Measurements from ENCODE around the gene MRPS23.
"Not testable (repeated sequence)": the region's sequence is repeated elsewhere in the genome, so short reads cannot be mapped to it uniquely, and the experiment has no call there.

Gene MRPS23

DNA sequence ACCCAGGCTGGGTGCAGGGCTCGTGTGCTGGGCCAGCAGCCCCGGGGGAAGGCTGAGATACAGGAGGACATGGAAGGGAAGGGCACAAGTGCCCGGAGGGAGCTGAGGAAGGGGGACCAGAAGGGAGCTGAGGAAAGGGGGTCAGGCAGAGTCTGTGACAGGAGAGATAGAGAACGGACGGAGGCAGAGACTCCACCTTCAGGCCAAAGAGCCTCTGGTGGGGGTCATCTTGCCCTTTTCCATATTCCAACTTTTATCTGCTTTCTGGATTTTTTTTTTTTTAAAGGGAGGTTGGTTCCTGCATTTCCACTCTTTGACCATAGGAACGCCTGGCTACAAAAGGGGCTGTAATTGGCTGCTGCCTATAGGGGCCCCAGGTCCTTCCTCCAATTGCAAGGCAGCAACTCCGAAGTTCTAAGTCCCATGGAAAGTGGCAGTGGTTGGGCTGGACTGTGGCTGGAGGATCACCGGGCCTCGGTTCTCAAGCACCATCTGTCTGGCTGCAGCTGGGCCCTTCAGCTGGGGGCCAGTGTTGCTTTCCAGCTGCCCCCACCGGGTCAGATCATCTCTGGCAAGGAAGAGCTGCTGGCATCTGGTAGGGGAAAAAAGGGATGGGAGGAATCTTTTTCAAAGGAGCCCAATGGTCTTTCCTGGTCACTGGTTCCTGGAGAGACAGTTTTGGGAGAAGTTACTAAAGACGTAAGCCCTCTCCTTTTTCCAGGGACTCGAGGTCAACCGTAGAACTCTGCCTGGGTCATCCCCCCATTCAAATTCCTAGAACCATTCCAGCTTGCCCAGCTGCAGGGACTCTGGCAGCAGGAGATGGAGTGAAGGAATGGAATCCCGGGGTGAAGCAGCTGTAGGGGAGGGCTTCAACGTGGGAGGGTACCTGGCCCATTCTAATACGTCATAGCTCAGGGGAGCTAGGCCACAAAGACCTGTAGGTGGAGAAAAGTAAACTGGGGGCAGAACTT is 13.1 kb upstream of the MRPS23 start:
- DNase-seq (ENCODE audit: low read depth) = no peak

DNA sequence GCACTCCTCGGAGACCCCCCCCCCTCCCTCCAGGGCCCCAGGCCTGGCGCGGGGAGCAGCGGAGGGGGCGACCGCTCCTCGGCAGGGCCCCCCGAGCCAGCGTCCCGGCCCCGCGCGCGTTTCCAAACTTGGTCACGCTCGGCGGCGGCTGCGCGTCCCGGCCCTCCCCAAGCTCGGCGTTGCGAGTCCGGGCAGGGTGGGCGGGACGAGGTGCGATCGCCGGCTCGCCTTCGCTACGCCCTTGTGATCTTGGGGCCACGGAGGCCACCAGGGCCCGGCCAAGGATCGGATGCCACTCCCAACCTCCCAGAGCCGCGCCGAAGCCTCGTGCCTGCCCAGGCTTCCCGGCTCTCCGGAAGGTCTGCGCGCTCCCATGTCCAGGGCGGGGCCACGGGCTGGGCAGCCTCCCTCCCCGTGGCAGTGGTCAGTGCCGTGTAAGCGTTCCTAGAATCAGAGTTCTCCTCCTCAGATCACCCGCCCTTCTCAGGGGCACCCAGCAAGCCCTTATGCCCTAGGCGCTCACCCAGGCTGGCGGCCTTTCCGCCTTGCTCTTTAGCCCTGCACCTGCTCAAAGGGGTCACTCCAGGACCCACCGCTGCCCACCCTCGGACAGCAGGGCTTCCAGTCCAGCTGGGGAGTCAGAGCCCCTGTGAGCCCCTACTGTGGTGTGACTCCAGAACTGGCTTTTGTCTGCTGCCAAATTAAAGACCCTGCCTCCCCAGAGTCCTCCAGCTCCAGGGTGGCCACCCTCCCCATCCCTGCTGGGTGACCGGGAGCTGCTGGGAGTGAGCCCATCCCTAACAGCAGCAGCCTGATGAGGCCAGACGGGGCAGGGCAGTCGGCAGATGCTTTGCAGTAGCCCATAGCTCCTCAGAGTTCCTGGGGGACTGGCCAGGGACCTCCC is 12.2 kb upstream of the MRPS23 start:
- no peak for DNase-seq (ENCODE audit: low read depth)

DNA sequence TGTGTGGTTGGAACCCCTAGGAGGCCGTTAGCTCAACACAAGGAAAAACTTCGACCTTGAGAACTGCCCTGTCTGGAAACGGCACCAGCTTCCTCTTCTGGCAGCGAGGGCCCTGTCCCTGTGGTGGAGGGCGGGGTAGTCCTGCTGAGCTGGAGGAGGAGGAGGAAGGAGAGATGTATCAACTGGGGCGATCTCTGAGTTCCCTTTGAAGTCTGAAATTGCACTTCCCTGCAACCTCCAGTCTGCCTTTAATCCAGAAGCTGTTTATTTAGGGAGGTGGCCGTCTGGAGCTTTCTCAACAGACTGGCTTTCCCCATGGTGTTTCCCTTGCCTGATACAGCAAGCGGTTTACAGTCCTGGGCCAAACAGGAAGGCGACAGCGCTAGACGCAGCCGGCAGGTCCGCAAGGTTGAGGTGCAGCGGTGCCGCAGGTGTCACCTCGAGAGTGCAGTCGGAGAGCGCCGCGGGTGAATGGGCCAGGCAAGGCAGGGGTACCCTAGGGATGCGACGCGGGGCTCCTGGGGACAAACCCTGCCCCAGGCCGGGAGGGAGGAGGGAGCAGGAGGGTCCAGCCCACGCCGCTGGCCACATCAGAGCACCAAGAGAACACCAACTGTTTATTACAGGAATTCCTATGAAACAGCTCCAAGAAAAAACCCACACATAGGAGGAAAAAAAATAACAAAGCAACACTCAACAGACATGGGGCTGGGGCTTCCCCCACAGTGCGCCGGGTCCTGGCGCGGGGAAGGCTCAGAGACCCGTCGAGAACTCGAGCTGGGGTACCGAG is 11.4 kb upstream of the MRPS23 start:
- peak; percentile 50 for DNase-seq (ENCODE audit: low read depth)

DNA sequence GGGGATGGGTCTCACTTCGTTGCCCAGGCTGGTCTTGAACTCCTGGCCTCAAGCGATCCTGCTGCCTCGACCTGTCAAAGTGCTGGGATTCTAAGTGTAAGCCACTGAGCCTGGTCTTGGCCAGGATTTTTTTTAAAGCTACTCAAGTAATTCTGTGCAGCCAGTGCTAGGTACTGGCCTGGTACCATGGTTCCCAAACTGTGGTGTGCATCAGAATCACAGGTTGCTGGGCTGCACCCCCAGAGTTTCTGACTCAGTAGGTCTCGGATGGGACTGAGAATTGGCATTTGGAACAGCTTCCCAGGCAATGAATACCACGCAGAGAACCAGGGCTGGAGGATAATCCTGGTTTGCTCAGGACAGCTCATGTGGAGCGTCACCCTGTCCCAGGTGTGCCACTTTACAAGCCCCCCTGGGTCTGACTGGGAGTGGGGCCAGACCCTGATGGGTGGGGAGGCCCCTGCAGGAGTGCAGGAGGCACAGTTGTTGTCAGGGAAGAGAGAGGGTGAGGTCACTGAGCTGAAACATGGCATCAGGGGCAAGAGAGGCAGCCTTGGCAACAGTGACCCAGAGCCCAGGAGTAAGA is 10.7 kb upstream of the MRPS23 start:
- DNase-seq (ENCODE audit: low read depth) = no peak

DNA sequence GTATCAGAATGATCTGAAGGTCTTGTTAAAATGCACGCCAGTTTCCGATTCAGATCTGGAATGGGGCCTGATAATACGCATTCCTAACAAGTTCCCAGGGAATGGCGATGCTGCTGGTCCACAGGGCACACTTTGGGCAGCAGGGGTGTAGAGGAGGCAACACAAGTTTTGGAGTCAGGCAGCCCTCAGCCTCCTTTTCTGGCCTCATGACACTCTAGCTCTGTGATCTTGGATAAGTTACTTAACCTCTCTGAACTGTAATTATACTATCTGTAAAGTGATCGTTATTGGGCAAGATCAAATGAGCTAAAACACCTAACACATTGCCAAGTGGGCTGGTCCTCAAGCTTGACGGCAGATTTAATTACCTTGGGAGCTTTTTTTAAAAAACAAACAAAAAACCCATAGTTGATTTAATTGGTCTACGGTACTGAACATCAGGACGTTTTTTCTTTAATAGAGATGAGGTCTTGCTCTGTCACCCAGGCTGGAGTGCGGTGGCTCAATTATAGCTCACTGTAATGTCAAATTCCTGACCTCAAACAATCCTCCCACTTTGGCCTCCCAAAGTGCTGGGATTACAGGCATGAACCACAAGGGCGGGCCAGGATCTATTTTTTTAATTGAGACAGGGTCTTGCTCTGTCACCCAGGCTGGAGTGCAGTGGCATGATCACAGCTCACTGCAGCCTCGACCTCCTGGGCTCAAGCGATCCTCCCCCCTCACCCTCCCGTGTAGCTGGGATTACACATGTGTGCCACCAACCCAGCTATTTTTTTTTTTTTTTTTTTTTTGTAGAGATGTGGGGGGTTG is 10.0 kb upstream of the MRPS23 start:
- no peak for DNase-seq (ENCODE audit: low read depth)

DNA sequence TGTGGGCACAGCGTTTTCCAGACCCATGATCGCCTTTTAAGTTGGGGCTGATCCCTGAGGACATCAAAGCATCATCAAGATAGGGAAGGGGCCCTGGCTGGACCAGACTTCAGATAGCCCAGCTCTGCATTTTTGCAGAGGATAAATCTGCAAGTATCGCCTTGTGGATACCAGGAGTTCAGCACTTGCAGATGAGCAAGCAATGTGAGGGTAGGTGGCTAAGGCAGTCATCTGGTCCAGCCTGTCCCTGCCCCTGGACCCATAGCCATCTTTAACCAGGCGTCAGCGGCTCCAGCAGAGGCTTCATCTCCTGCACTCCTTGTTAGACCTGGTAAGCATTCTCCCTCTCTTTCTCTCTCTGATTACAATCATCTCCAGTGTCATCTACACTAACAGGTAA is 9.0 kb upstream of the MRPS23 start:
- no peak for DNase-seq (ENCODE audit: low read depth)

DNA sequence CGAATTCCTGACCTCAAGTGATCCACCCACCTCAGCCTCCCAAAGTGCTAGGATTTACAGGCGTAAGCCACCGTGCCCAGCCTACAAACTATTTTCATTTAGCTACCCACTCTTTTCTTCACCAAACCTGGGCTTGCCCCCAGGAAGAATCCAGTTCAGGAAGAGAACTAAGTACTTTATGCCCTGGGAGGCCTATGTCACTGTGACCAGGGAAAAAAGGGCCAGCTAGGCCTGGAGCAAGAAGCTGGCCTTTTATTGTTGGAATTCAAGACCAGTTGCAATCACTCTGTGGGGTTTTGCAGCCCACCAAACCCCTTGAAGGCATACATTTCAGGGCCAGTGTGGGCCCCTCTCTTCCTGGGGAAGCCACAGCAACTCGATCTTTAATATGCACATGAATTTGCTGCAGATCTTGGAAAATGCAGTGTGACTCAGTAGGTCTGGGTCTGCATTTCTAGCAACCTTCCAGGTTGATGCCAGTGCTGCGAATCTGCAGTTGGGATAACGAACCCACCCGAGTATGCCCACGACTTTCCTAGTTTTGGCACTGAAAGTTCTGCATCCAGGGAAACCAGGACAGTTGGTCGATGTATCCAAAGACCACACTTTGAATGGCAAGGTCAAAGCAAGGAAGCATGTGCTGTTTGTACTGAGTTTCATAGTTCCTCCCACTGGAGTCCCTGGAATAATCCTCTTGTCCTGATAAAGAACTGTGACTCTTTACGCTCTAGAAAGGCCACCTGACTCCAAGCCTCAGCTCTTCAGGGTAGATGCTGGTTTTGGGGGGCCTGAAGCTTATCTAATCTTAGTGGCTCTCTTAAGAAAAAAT is 7.2 kb upstream of the MRPS23 start:
- no peak for DNase-seq (ENCODE audit: low read depth)

DNA sequence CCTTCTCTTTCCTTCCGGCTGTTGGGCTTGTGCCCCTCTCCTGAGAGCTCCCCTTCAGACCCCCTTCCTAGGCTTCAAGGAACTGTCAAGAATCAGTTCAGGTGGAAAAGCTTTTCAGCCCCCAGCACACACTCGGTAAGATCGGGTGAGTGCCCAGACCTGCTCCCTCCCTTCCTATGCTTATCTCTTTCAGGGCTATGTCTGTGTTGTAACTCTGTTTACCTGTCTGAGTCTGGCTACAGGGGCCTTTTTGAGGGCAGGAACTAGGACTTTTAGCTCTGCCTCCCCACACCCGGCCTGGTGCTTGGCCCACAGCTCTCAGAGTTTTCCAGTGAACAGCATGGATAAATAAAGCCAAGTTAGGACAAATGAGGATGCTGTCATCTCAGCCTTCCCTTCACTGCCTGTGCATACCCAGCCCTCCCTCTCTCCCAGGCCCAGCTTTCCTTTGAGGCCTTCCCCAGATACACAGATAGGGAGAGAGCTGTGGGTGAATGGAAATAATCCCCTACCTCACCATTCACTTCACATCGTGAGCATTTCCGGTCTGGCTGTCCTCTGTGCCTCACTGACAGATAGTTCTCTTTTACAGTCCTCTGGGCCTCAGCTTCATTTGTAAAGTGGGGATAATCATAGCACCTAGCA is 5.7 kb upstream of the MRPS23 start:
- no peak for DNase-seq (ENCODE audit: low read depth)

DNA sequence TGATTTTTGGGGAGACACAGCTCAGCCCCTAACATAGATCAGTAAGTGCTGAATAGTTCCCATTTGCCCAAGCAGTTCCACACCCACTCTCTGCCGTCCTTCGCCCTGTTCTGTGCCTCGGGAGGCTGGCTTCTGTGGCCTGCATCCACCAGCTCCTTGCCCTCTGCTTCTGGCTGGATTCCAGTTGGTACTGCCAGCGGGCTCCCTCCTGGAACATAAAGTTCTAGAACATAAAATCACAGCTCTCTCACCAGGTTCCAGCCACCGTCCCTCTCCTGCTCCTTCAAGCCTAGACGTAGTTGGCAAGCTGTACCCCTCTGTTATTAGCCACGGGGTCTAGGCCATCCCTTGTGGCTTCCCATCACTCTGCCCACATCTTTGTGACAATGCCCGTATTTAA is 3.9 kb upstream of the MRPS23 start:
- DNase-seq (ENCODE audit: low read depth) = no peak

DNA sequence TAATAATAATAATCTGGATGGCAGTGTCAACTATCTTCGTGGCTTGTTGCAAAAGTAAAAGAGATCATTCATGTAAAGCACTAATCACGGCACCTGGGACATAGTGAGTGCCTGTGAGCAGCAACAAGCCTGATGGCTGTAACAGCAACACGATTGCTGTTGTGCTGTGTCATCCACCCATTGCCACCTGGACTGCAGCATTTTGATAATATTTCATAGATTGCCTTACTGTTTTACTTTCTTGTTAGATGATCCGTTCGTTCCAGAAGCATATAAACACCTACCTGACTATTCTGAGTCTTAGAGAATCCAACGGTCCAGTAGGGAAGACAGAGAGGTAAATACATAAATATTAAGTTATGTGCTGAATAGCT is 3.1 kb upstream of the MRPS23 start:
- DNase-seq (ENCODE audit: low read depth) = no peak

DNA sequence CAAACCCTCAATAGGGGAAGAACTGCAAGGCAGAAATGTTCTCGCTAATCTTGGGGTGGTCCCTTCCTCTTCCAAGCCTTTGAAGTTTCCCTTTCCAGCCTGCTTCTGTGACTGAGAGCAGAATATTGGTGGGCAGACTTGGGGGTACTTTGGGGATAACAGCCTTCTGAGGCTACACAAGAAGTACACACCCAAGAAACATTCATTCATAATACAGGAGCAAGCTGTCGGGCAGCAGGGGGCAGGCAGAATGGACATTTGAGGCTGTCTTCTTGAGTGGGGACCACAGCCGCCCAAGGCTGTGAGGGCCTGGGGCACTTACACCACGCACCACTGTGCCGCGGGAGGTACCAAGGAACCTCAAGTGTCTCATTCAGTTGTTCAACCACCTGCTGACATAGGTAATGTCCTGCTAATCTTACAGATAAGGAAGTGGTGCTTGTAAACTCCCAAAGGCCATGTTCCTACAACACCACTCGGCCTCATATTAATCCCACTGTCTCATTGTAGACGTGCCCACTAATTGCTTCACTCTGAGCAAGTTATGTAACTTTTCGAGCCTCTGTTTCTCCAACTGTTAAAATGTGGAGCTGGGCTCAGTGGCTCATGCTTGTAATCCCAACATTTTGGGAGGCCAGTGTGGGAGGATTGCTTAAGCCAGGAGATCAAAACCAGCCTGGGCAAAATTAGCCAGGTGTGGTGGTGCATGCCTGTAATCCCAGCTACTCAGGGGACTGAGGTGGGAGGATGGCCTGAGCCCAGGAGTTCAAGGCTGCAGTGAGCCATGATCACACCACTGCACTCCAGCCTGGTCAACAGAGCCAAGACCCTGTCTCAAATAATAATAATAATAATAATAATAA is 2.5 kb upstream of the MRPS23 start:
- no peak for DNase-seq (ENCODE audit: low read depth)

DNA sequence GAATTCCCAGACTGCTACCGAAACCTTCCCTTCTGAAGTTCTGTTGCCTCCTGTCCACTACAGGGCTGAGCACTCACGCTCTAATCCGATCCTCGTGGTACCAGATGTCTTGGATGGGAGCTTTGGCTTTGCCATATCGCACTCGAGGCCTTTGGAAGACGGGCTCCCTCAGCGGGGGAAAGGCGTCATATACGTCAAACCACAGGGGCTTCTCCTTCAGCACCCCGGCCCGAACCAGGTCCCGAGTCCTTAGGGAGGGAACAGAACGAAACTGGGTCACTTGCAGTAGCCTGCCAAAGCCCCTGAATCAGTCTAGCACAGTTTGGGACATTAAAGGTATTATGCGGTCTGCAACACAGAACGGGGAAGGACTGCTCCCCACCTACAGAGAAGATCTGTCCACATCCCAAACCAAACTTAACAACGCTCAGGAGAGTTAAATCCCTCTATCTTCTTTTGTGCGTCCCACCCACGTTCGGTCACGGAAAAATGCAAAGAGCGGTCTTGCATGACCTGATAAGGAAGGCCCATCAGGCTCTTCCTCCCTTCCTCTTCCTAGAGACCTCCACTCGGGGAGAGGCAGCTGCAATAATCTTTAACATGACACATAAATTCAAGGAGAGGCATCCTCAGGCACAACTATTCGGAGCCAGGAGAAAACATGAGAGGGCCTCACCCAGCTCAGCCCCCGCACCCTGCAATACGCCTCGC is 526 bp downstream of the MRPS23 start:
- no peak for DNase-seq (ENCODE audit: low read depth)

DNA sequence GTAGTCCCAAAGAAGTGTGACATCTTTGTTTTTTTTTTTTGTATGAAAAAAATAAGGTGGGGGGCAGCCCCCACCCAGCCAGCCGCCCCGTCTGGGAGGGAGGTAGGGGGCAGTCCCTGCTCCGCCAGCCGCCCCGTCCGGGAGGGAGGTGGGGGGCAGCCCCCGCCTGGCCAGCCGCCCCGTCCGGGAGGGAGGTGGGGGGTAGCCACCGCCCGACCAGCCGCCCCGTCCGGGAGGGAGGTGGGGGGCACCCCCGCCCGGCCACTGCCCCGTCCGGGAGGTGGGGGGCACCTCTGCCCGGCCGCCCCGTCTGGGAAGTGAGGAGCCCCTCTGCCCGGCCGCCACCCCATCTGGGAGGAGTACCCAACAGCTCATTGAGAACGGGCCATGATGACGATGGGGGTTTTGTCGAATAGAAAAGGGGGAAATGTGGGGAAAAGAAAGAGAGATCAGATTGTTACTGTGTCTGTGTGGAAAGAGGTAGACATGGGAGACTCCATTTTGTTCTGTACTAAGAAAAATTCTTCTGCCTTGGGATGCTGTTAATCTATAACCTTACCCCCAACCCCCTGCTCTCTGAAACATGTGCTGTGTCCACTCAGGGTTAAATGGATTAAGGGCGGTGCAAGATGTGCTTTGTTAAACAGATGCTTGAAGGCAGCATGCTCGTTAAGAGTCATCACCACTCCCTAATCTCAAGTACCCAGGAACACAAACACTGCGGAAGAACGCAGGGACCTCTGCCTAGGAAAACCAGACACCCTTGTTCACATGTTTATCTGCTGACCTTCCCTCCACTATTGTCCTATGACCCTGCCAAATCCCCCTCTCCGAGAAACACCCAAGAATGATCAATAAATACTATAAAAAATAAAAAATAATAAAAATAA is 3.5 kb downstream of the MRPS23 start:
- DNase-seq (ENCODE audit: low read depth) = not testable (repeated sequence)

DNA sequence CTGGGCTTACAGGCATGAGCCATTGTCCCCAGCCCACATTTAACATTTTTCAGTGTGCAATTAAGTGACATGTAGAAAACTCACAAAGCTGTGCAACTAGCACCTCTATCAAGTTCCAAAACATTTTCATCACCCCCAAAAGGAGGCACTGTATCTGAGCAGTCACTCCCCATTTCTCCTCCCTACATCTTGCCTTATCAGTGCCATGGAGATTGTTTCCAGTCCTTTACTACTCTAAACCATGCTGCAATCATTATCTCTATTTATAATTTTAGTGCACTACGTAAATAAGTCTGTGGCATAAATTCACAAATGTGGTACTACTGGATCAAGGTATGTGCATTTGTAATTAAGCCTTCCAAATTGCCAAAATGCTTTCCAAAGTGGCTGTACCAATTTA is 7.6 kb downstream of the MRPS23 start:
- no peak for DNase-seq (ENCODE audit: low read depth)

DNA sequence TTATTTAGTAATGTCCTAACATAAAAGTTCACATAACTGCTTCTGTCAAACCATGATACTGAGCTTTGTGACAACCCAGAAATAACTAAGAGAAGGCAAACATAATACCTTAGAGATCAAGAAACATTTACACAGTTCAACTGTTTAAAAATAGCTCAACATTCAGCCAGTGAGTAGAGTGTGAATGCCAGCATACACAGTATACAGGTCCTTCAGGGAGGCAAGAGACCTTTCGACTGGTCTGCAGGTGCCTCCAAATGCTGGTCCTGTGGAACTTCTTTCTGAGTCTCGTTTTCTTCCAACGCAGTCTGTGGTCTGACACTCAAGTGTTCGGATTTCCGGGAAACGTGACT is 10.3 kb downstream of the MRPS23 start:
- DNase-seq (ENCODE audit: low read depth) = no peak

DNA sequence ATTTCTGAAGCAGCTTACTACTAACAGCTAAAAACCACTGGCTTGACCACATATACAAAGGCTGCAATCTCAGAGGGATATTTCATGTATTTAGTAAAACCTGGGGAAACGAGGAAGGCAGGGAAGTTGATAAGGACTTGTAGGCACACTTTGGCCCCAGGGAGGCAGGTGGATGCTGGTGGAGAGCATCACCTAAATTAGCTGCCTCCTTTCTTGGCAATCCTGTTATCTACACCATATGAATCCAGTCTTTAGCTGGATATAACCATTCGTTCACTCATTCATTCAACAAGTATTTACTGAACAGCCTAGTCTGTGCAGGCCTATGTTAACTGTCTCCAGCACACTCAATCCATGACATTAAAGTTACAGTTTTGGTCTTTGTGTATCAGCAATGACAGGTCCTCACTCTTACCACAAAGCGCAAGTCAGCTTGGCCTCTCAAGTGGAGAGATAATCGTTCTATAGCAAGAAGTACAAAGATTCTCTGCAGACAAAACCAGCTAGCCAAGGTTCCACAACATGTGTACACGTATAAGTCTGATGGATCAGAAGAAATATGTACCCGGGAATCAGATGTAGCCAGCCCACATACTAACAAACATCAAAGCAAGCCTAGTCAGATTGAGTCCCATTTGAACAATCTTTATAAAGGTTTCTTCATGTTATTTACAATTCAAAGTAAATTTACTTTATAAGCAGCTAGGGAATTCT is 10.8 kb downstream of the MRPS23 start:
- no peak for DNase-seq (ENCODE audit: low read depth)
